Kidney epithelial cell (primary cell): ENCODE data around the gene RBM48. TPM values are rescaled to one million over a fixed set of nuclear protein-coding genes. Genes with fewer than 3 reads are reported as not detected.

Source experiments
- total RNA-seq: library from RNA; depleted of rRNA; stranded (reverse); fragments of >200 nt; gene quantifications from 2 replicates; pipeline ENCODE4 v1.2.3, GENCODE V29; 2015

The RBM48 gene
- total RNA-seq, 1 donor from 2014 or later: 7.7 TPM

Other genes with a start within 250 kb of the RBM48 start
- gene GATAD1, start 81.3 kb upstream of the RBM48 start, total RNA-seq: 30.5 and 37.5 TPM in 2 replicates
- gene ERVW-1, start 50.8 kb upstream of the RBM48 start, total RNA-seq: not detected in 2 replicates
- 14.7 and 18.3 TPM in 2 replicates for gene PEX1, start 275 bp upstream of the RBM48 start, total RNA-seq
- gene FAM133B, start 61.6 kb downstream of the RBM48 start, total RNA-seq: 15.3 and 17.4 TPM in 2 replicates